GM03348 (cell line): Measurements from ENCODE around the gene HNRNPM.
"Not testable (repeated sequence)": the region's sequence is repeated elsewhere in the genome, so short reads cannot be mapped to it uniquely, and the experiment has no call there.

Experiments used
- DNase-seq: peaks from one replicate; pipeline ENCODE4 v3.0.0; 2012; ENCODE audit warnings: low spot score

The HNRNPM gene

GRCh38 chr19:8513036-8513686 lies 68.4 kb downstream of the HNRNPM start:
- no peak for DNase-seq

DNA sequence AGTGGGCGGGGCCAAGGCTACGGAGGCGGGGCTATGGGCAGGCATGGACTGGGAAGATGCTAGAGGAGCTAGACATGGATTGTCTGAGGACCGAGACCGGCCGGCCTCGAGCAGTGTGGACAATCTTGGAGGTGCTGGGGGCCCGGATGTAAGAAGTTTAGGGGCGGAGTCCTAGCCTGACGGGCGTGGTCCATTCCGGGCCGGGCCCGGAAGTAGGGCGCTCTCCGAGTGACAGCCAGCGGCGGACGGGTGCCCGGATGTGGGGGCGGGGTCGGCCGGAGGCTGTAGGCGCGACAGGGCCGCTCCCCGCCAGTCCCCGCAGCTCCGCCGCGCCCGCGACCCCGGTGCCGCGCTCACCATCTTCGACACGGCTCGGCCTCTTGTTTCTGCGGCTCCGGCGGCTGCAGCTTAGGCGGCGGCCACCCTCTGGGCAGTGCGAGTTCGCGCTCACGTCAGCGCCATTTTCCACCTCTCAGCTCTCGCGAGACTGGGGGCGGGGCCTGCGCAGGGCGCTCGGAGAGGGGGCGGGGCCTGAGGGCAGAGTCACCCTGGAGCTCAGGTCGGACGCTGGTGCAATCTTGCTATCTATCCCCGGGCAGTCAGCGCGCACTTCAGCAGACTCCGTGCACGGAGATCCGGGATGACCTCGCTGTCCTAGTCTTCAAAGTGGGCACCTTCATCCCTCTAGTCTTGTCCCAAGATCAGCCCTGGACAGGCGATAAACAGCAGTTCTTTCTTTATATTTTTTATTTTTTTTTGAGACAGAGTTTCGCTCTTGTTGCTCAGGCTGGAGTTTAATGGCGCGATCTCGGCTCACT lies 69.1 kb downstream of the HNRNPM start, which contains the start of gene ZNF414:
ZNF414 (minus strand) TSS at position 481 of the 818 bp plus-strand sequence; CDS start at position 360, 121 bp downstream.
- peak; percentile 98 for DNase-seq

DNA sequence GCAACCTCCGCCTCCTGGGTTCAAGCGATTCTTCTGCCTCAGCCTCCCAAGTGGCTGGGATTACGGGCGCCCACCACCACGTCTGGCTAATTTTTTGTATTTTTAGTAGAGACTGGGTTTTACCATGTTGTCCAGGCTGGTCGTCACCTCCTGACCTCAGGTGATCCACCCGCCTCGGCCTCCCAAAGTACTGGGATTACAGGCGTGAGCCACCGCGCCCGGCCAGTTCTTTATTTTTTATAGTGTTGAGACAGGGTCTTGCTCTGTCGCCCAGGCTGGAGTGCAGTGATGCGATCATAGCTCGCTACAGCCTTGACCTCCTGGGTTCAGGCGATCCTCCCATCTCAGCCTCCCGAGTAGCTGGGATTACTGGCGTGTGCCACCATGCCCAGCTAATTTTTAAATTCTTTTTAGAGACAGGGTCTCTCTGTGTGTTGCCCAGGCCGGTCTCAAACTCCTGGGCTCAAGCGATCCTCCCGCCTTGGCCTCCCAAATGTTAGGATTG lies 69.8 kb downstream of the HNRNPM start:
- not testable (repeated sequence) for DNase-seq

GRCh38 chr19:8515317-8515716 lies 70.5 kb downstream of the HNRNPM start:
- DNase-seq, result no peak

DNA sequence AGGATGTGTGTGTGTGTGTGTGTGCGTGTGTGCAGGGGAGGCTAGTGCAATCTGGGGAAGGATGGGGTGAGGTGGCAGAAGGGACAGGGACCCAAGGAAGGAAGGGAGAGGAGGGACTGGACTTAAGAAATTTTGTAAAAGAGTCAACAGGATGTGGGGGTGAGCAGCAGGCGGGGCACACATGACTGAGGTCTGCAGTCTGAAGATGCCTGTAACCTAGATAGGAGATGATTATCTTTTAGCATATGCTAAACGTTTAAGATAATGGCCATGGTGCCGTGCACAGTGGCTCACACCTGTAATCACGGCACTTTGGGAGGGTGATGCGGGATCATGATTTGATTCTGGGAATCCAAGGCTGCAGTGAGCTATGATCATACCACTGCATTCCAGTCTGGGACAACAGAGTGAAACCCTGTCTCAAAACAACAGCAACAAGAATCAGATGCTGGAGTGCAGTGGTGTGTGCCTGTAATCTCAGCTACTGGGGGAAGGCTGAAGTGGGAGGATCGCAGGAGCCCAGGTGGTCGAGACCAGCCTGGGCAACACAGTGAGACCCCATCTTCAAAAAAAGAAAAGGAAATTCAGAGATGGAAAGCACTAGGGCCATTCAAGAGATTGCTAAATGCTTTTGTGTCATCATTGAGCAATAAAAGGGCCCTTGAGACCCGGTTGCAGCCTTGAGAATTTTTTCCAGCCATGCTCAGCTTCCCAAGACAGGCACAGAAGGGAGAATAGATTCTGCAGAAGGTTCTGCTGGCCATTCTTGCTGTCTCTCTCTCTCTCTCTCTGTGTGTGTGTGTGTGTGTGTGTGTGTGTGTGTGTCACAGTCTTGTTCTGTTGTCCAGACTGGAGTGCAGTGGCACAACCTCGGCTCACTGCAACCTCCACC lies 73.0 kb downstream of the HNRNPM start:
- DNase-seq, result peak; percentile 57

GRCh38 chr19:8518536-8518935 lies 73.8 kb downstream of the HNRNPM start:
- no peak for DNase-seq

GRCh38 chr19:8519388-8519787 lies 74.6 kb downstream of the HNRNPM start:
- no peak for DNase-seq

- DNase-seq, result no peak
Measured at GRCh38 chr19:8525401-8525684, 80.6 kb downstream of the HNRNPM start.

DNA sequence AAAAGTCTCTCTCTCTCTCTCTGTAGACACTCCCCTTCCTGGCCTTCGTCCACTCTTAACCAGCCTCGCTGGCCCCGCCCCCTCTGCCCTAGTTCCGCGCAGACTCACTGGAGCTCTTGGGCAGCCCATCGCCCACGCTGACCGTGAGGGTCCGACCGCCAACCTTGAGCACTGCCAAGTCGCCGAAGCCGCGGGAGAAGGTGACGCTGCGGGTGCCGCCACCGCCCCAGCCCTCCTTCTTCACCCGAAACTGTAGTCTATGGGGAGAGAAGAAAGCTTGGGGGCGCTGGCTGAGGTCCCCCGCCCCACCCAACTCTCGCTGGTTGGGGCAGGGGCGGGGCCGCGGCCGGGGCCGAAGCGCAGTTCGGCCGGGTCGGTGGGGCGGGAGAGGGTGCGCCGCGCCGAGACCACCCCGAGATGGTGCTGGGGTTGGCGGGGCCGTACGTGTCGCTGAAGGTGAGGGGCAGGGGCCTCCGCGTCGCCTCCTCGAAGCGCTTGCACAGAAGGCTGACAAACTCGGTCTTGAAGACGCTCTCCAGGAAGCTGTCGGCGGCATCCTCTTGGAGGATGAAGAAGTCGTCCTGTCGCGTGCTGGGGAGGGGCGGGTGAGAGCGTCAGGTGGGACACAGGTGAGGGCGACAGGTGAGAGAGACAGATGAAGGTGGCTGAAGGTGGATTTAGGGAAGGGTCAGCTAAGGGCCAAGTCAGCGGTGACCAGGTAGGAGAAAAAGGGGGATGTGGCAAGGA lies 81.7 kb downstream of the HNRNPM start:
- peak; percentile 96 for DNase-seq

DNA sequence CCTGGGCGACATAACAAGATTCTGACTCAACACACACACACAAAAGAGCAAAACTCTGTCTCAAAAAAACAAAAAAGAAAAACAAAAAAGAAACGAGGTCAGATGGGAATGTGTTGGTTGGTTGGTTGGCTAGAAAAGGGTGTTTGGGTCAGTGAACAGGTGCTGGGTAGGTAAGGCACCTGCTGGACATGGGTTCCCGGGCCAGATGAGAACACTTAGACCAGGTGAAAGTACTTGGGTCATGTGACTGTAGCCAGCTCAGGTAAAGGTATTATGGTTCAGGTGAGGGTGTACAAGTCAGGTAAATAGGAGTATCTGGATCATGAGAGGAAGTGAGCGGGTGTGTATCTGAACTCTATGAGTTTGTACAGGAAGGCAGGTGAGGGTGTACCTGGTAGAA lies 83.7 kb downstream of the HNRNPM start:
- no peak for DNase-seq

DNA sequence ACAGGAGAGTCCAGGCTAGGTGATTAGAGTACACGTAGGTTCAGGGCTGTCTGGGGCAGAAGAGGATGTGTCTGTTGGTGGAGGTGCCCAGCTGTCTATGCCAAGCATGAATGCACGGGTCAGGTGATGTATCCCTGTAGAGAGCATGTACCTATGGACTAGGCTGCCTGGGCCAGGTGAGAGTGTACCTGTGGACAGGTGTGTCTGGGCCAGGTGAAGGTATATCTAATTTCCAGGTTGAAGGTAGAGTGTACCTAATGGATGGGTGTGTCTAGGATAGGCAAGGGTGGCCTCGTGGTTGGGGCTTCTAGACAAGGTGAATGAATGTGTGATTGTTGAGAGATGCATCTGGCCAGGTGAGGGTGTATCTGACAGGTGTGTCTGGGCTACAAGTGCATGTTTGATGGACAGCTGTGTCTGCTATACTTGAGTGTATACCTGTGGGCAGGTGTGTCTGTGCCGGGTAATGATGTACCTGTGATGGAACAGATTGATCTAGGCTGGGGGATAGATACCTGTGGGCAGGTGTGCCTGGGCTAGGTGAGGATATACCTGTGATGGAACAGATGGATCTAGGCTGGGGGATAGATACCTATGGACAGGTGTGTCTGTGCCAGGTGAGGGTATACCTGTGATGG lies 84.7 kb downstream of the HNRNPM start:
- no peak for DNase-seq

DNA sequence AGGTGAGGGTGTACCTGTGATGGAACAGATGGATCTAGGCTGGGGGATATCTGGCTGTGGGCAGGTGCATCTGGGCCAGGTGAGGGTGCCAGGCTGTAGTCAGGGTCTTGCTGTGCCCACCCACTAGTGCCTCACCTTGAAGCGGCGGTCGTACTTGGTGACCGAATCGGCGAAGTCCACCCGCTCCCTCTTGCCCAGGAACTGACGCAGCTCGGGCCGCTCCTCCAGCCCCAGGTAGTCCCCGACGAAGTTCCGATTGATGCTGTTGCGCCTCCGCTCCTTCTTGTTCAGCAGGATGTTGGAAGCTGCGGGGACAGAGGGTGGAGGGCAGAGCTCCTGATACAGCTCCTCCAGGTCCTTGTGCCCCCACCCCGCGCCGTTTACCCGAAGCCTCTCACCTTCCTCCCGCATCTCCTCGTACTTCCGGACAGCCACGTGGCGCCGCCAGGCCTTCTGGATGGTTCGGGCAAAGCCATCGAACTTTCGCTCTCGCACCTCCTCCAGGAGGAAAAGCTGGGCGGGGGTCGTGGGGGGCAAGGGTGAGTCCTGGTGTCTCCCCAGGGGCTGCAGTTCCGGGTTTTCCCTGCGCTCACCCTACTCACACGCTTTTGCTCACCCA lies 85.4 kb downstream of the HNRNPM start:
- DNase-seq, result no peak

DNA sequence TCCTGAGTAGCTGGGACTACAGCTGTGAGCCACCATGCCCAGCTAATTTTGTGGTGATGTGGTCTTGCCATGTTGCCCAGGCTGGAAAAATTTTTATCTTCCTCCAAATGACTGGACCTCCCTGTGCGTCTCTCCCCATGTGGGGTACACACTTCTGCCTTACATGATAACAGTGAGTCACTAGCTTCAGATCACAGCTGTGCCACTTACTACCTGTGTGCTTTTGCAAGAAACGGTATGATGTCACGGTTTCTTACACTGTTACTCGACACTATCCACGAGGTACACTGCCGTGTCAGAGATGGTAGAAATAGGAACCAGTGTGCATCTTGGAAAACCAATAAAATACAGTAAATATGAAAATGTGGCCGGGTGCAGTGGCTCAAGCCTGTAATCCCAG lies 86.7 kb downstream of the HNRNPM start:
- DNase-seq, result no peak

- DNase-seq, result no peak
Measured at GRCh38 chr19:8532225-8532624, 87.5 kb downstream of the HNRNPM start.

DNA sequence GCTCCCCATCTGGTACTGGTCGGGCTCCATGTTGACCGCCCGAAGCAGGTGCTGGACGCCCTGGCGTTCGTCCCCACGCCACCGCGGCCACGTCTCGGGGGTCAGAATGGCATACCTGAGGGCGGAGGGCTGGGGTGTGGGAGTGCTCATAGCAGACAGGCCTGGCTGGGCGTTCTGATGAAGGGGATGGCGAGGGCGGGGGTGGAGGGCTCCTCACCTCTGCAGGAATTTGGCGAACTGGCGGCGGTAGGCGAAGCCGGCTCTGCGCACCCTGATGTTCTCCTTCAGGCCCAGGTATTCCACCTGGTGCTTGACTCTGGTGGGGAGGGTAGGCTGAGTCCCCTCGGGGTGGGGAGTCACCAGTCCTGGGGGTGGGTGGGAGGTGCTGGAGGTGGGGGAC lies 91.5 kb downstream of the HNRNPM start:
- no peak for DNase-seq

- no peak for DNase-seq
Measured at GRCh38 chr19:8537099-8537498, 92.3 kb downstream of the HNRNPM start.
